HG02798 (cell line): ENCODE data around the gene TSPAN15.
"Not testable (repeated sequence)": the region's sequence is repeated elsewhere in the genome, so short reads cannot be mapped to it uniquely, and the experiment has no call there.

Experiments
- ATAC-seq: cut with Tn5 transposase; IDR thresholded peaks from one replicate; pipeline ENCODE4 v1.9.1; 2021; ENCODE audit warnings: mild to moderate bottlenecking; ENCODE audit not compliant: unreplicated experiment, poor library complexity

TSPAN15 gene

DNA sequence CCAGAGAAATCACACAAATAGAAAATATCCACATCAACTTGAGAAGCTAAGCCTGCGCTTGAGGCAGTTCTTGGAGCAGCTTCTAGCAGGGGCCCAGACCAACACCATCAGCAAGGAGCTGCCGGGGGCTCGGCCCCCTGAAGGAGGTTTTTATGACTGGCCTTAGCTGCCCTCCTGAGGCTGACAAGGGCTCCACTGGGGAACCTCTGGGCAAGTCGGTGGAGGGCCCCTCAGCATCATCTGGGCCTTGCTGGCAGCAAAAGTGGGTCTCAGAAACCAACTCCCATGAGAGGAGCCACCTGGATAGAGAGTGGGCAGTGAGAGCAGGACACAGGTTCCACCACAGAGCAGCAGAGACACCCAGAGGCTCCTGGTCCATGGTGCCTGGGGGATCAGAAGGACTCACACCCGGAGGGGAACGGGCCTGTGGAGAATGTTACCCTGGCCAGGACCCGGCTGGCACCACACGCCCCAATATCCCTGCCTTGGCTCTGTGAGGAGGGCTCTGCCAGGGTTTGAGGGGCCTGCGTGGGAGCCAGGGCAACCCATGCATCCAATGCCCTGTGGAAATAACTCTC is 66.1 kb downstream of the TSPAN15 start:
- no peak for ATAC-seq

GRCh38 chr10:69527961-69528360 is 76.7 kb downstream of the TSPAN15 start:
- ATAC-seq: no peak

DNA sequence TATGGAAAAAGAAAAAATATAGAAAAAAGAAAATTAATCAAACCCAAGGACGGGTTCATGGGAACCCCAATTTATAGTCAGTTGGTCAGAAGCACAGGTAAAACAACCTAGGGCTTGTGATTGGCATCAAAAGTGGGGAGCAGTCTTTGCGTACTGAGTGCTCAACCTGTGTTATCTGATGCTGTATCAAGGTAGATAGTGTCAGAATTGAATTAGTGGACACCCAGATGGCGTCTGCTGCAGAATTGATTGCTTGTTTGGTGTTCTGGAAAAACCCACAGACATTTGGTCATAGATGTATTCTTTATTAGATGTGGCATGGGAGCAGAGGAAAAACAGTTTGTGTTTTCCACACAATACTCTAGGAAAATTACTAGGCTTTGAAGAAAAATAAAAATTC is 82.4 kb downstream of the TSPAN15 start:
- ATAC-seq: no peak

DNA sequence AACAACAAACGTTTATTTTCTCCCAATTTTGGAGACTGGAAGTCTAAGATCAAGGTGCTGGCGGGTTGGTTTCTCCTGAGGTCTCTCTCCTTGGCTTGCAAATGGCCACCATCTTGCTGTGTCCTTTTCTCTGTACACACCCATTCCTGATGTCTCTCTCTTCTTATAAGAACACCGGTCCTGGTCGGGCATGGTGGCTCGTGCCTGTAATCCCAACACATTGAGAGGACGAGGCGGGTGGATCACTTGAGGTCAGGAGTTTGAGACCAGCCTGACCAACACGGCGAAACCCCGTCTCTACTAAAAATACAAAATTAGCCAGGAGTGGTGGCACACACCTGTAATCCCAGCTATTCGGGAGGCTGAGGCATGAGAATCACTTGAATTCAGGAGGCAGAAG is 85.3 kb downstream of the TSPAN15 start:
- not testable (repeated sequence) for ATAC-seq

DNA sequence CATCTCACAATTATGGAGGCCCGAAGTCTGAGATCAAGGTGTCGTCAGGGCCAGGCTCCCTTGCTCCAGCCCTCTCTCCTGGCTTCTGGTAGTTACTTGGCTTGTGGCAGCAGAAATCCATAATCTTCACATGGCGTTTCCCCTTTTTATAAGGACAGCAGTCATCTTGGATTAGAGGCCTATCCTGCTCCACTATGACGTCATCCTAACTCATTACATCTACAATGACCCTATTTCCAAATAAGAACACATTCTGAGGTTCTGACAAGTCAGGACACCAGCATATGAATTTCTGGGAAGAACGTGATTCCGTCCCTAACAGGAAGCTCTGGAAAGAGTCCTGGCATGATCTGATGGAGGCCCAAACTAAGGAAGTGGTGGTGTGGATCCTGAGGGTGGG is 86.2 kb downstream of the TSPAN15 start:
- no peak for ATAC-seq

GRCh38 chr10:69538461-69538860 is 87.2 kb downstream of the TSPAN15 start:
- ATAC-seq: no peak

DNA sequence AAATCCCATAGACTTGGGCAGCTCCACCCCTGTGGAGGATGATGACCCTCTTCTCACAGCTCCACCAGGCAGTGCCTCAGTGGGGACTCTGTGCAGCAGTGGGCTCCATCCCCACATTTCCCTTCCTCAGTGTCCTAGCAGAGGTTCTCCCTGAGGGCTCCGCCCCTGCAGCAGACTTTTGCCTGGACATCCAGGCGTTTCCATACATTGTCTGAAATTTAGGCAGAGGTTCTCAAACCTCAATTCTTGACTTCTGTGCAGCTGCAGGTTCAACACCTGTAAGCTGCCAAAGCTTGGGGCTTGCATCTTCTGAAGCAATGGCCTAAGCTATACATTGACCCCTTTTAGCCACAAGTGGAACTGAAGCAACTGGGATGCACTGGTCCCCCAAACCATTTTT is 90.2 kb downstream of the TSPAN15 start:
- no peak for ATAC-seq

DNA sequence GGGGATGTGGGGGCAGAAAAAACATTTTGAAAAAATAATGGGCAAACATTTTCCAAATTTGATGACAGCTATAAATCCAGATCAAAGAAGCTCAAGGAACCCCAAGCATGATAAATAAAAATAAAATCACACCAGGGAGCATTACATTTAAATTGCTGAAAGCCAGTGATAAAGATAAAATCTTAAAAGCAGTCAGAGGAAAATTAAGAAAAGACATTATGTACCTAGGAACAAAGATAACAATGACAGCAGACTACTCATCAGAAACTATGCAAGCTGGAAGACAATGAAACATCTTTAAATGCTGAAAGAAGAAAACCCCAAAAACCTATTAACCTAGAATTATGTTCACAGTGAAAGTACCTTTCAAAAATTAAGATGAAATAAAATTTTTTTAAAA is 98.7 kb downstream of the TSPAN15 start:
- no peak for ATAC-seq

GRCh38 chr10:69552268-69552667 is 101.0 kb downstream of the TSPAN15 start:
- ATAC-seq: no peak

GRCh38 chr10:69553328-69553727 is 102.1 kb downstream of the TSPAN15 start:
- ATAC-seq: no peak

DNA sequence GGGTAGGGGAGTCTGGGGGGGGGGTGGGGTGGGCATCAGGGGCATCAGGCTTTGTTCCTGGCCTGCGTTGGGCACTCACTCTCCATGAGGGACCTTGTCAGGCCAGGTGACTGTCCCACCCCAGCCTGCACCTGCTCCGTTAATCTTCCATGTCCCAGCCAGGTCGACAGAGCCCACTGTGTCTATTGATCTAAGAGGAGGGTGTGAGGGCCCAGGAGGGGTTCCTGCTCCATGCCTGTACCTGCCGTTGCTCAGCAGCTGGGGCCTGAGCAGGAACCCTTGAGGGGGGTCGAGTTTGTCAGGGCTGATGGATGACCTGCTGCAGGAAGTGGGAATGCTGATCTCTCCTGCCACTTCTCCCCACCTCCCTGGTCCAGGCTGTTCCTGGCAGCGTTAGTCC is 103.3 kb downstream of the TSPAN15 start:
- no peak for ATAC-seq
